H1 (cell line): ENCODE measurements around the gene TPST2. TPM values are rescaled to one million over a fixed set of nuclear protein-coding genes. Genes with fewer than 3 reads are reported as not detected.

Experiments used
- CTCF ChIA-PET: fragments of 300-600 bp; sonication (Branson Sonifier 250); formaldehyde crosslinking; loops from one replicate; lab custom pipeline; 2021; ENCODE audit not compliant: partially characterized antibody; lab: Charles Lee
- POLR2A ChIA-PET: fragments of 300-600 bp; sonication (Branson Sonifier 250); formaldehyde crosslinking; loops from one replicate; lab custom pipeline; 2021; ENCODE audit warnings: inconsistent platforms; ENCODE audit not compliant: partially characterized antibody; lab: Charles Lee
- DNase-seq, 2 experiments: peaks; one replicate each; pipeline versions ENCODE4 v3.0.0 to v3.0.0-alpha.2; 2010 to 2022; ENCODE audit warnings: low spot score in 2 of 2, low read depth in 1 of 2, mixed read lengths in 1 of 2
- FAIRE-seq: peaks from 2 replicates; lab custom pipeline; 2011; peaks lifted over from hg19 to GRCh38; lab: Jason Lieb, UNC
- H2AFZ ChIP-seq: 2 replicates; pipeline ENCODE4 v1.8.1; 2012; ENCODE audit warnings: low read length, inconsistent platforms
- H2AK5ac ChIP-seq: 2 replicates; pipeline ENCODE4 v1.6.1; 2013; ENCODE audit warnings: low read depth, low read length
- H2BK120ac ChIP-seq: replicated peaks from 2 replicates; pipeline ENCODE3; 2013; ENCODE audit warnings: low read depth, low read length, inconsistent platforms
- H2BK12ac ChIP-seq: 2 replicates; pipeline ENCODE4 v1.6.1; 2013; ENCODE audit warnings: low read depth, low read length
- H2BK15ac ChIP-seq: 2 replicates; pipeline ENCODE4 v1.6.1; 2013; ENCODE audit warnings: low read length
- H2BK20ac ChIP-seq: 2 replicates; pipeline ENCODE4 v1.6.1; 2013; ENCODE audit warnings: low read length
- H2BK5ac ChIP-seq: 2 replicates; pipeline ENCODE4 v1.6.1; 2013; ENCODE audit warnings: low read depth, low read length
- H3K14ac ChIP-seq: 2 replicates; pipeline ENCODE4 v1.6.1; 2013; ENCODE audit warnings: inconsistent platforms; ENCODE audit not compliant: insufficient read length
- H3K18ac ChIP-seq: 2 replicates; pipeline ENCODE4 v1.6.1; 2013; ENCODE audit warnings: low read length; ENCODE audit errors: extremely low read depth
- H3K23ac ChIP-seq: 2 replicates; pipeline ENCODE4 v1.6.1; 2013; ENCODE audit warnings: inconsistent platforms; ENCODE audit not compliant: insufficient read length
- H3K23me2 ChIP-seq: 2 replicates; pipeline ENCODE4 v1.6.1; 2013; ENCODE audit warnings: low read depth, low read length
- H3K27ac ChIP-seq: 2 replicates; pipeline ENCODE4 v1.6.1; 2011; ENCODE audit warnings: low read depth, low read length, inconsistent platforms
- H3K27me3 ChIP-seq, 4 experiments: replicated peaks in 1 of 4; 1 replicate in 1 of 4; 2 replicates in 3 of 4; pipeline versions ENCODE4 v1.6.1 to v1.8.1; 2011 to 2013; ENCODE audit warnings: low read length in 3 of 4, mild to moderate bottlenecking in 3 of 4, inconsistent platforms in 2 of 4, mixed read lengths in 2 of 4, moderate library complexity in 1 of 4; ENCODE audit not compliant: control insufficient read depth in 3 of 4, insufficient read depth in 3 of 4; ENCODE audit errors: extremely low read depth in 1 of 4
- H3K36me3 ChIP-seq, 4 experiments: 2 replicates each; pipeline versions ENCODE4 v1.6.1 to v1.8.1; 2011 to 2013; ENCODE audit warnings: mild to moderate bottlenecking in 4 of 4, low read length in 3 of 4, moderate library complexity in 2 of 4, control low read depth in 1 of 4, inconsistent platforms in 1 of 4; ENCODE audit not compliant: insufficient read depth in 4 of 4, control insufficient read depth in 2 of 4
- H3K4ac ChIP-seq: replicated peaks from 2 replicates; pipeline ENCODE3; 2013; ENCODE audit warnings: low read length, low read depth, mixed read lengths, inconsistent platforms; ENCODE audit not compliant: insufficient read length
- H3K4me1 ChIP-seq, 4 experiments: replicated peaks in 1 of 4; 1 replicate in 1 of 4; 2 replicates in 3 of 4; pipeline versions ENCODE4 v1.6.1 to v1.8.1; 2011 to 2013; ENCODE audit warnings: low read length in 3 of 4, inconsistent platforms in 2 of 4, mixed read lengths in 1 of 4; ENCODE audit not compliant: insufficient read depth in 4 of 4, control insufficient read depth in 3 of 4
- H3K4me2 ChIP-seq, 2 experiments: 2 replicates each; pipeline versions ENCODE4 v1.6.1 to v1.8.1; 2011 to 2013; ENCODE audit warnings: low read depth in 2 of 2, low read length in 2 of 2, control low read depth in 1 of 2, inconsistent platforms in 1 of 2, mild to moderate bottlenecking in 1 of 2; ENCODE audit not compliant: insufficient read depth in 1 of 2
- H3K4me3 ChIP-seq, 4 experiments: fragments of 200-600, 300-600 bp in 1 of 4; sonication (generic), shearing (Covaris generic), sonication (Bioruptor Twin) in 1 of 4; 2 replicates each; pipeline versions ENCODE4 v1.5.1 to v1.8.1; 2011 to 2016; ENCODE audit warnings: low read length in 4 of 4, low read depth in 3 of 4, control low read depth in 2 of 4, inconsistent platforms in 2 of 4, mild to moderate bottlenecking in 2 of 4, mixed read lengths in 1 of 4, moderate library complexity in 1 of 4; ENCODE audit not compliant: insufficient read depth in 2 of 4; ENCODE audit errors: extremely low read depth in 1 of 4
- H3K56ac ChIP-seq: replicated peaks from 2 replicates; pipeline ENCODE3; 2013; ENCODE audit warnings: low read depth, mild to moderate bottlenecking, mixed read lengths, low read length, inconsistent platforms; ENCODE audit not compliant: insufficient read length
- H3K79me1 ChIP-seq: 2 replicates; pipeline ENCODE4 v1.6.1; 2013; ENCODE audit warnings: low read depth, low read length, control low read depth
- H3K79me2 ChIP-seq, 2 experiments: 2 replicates each; pipeline versions ENCODE4 v1.6.1 to v1.8.1; 2012 to 2013; ENCODE audit warnings: low read length in 2 of 2, mild to moderate bottlenecking in 2 of 2, inconsistent platforms in 1 of 2; ENCODE audit not compliant: insufficient read depth in 2 of 2, control insufficient read depth in 1 of 2
- H3K9ac ChIP-seq, 4 experiments: replicated peaks in 1 of 4; 1 replicate in 1 of 4; 2 replicates in 3 of 4; pipeline versions ENCODE4 v1.6.1 to v1.8.1; 2011 to 2013; ENCODE audit warnings: low read depth in 3 of 4, low read length in 3 of 4, control low read depth in 2 of 4, mild to moderate bottlenecking in 2 of 4, moderate library complexity in 2 of 4, inconsistent platforms in 1 of 4; ENCODE audit errors: extremely low read depth in 1 of 4
- H3K9me3 ChIP-seq, 2 experiments: 2 replicates each; pipeline versions ENCODE4 v1.6.1 to v1.8.1; 2012 to 2013; ENCODE audit warnings: mild to moderate bottlenecking in 2 of 2, moderate library complexity in 2 of 2, control low read depth in 1 of 2, inconsistent platforms in 1 of 2, low read depth in 1 of 2, low read length in 1 of 2, mixed read lengths in 1 of 2; ENCODE audit not compliant: insufficient read depth in 2 of 2
- H4K20me1 ChIP-seq, 2 experiments: replicated peaks in 1 of 2; 2 replicates each; pipeline versions ENCODE3 to v1.8.1; 2011 to 2013; ENCODE audit warnings: inconsistent platforms in 2 of 2, low read length in 2 of 2, mild to moderate bottlenecking in 1 of 2; ENCODE audit not compliant: insufficient read depth in 2 of 2, control insufficient read depth in 1 of 2
- H4K5ac ChIP-seq: 2 replicates; pipeline ENCODE4 v1.6.1; 2013; ENCODE audit warnings: low read length, low read depth, mixed read lengths, inconsistent platforms; ENCODE audit not compliant: insufficient read length
- H4K8ac ChIP-seq: 2 replicates; pipeline ENCODE4 v1.8.0; 2013; ENCODE audit warnings: mild to moderate bottlenecking, moderate library complexity, low read length, inconsistent platforms; ENCODE audit not compliant: insufficient read depth; ENCODE audit errors: extremely low read depth
- H4K91ac ChIP-seq: replicated peaks from 2 replicates; pipeline ENCODE3; 2013; ENCODE audit warnings: low read length, mixed read lengths, inconsistent platforms; ENCODE audit not compliant: insufficient read length
- FOSL1 ChIP-seq: IDR thresholded peaks from 2 replicates; pipeline ENCODE4 v1.6.1; 2011; ENCODE audit warnings: mild to moderate bottlenecking, low read depth, low read length, moderate library complexity; ENCODE audit not compliant: insufficient read depth
- HDAC2 ChIP-seq, 2 experiments: fragments of 300-600 bp in 1 of 2; sonication (generic) in 1 of 2; IDR thresholded peaks; 2 replicates each; pipeline ENCODE4 v1.6.1; 2011 to 2012; ENCODE audit warnings: low read depth in 2 of 2, low read length in 2 of 2, mild to moderate bottlenecking in 2 of 2, moderate library complexity in 2 of 2, borderline replicate concordance in 1 of 2, inconsistent platforms in 1 of 2
- KDM5A ChIP-seq: fragments of 200-600 bp; IDR thresholded peaks from 2 replicates; pipeline ENCODE4 v1.7.1; 2012; ENCODE audit warnings: mild to moderate bottlenecking, low read length, inconsistent platforms, mixed read lengths
- RFX5 ChIP-seq: IDR thresholded peaks from 2 replicates; pipeline ENCODE4 v1.6.1; 2011; ENCODE audit warnings: low read depth, low read length, improper control_type of control experiment, borderline replicate concordance
- SP4 ChIP-seq: IDR thresholded peaks from 2 replicates; pipeline ENCODE4 v1.6.1; 2012; ENCODE audit warnings: low read length, inconsistent platforms
- YY1 ChIP-seq: IDR thresholded peaks from 2 replicates; pipeline ENCODE4 v1.6.1; 2011; ENCODE audit warnings: low read depth, mild to moderate bottlenecking, low read length
- WGBS, 2 experiments: shearing (Covaris generic) in 1 of 2; methylation state at CpG; one replicate each; pipeline versions ENCODE4 v1.1.6 to v1.1.7; 2013 to 2015; ENCODE audit warnings: low lambda C conversion rate in 2 of 2, mixed read lengths in 2 of 2, inconsistent platforms in 1 of 2, low coverage in 1 of 2, missing lambda C conversion rate in 1 of 2; ENCODE audit not compliant: insufficient replicate concordance in 2 of 2, insufficient coverage in 1 of 2, insufficient read length in 1 of 2; ENCODE audit errors: extremely low coverage in 1 of 2, missing lambda C conversion rate in 1 of 2; 5-methylcytosine and 5-hydroxymethylcytosine counted together
- polyA plus RNA-seq, 7 experiments: library from polyadenylated mRNA; depleted of rRNA in 3 of 7; stranded (reverse) in 5 of 7; unstranded in 2 of 7; fragments of >200 nt in 5 of 7; fragments of 200-250 nt in 2 of 7; gene quantifications; 1 replicate in 5 of 7; 2 replicates in 1 of 7; 4 replicates in 1 of 7; pipeline versions ENCODE4 v1.2.1 to v1.2.3, GENCODE V29; 2011 to 2013; ENCODE audit warnings: missing spikeins in 2 of 7, mixed read lengths in 2 of 7
- total RNA-seq: library from RNA; stranded (reverse); fragmentation: NEBNext Ultra II Directional; extraction: Animal tissue kit (Norgen Biotek cat#: 25700); gene quantifications from 2 replicates; pipeline ENCODE4 v1.2.1, GENCODE V29; 2021
- TF ChIP-seq, protein P1 (sequence below): IDR thresholded peaks from 2 replicates; pipeline ENCODE4 v1.6.1; 2012; ENCODE audit warnings: inconsistent platforms
- TF ChIP-seq, protein P2 (sequence below): IDR thresholded peaks from 2 replicates; pipeline ENCODE4 v1.6.1; 2011; ENCODE audit warnings: low read depth, mild to moderate bottlenecking, low read length; ENCODE audit not compliant: insufficient read depth

The TPST2 gene
- total and polyA plus RNA-seq, 2 of the 8 experiments (the other 6 are each of a cell fraction or from before 2014, with no cell fraction given): 58.8 to 143 TPM

DNA sequence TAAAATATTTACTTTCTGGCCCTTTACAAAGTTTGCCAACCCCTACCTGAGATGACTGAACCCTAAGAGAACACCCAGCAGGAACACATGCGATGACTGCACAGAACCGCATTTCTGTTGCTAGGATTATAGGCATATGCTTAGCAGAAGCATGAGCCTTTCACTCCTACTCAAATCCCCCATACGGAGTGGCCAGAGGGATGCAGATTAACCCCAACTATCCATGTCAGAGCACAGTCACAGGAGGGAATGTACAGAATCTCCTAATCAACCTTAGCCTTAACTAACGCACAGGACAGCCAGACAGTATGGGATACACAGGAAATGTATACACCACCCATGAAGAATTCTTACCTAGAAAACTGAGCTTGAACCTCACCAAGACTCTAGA is 112.6 kb downstream of the TPST2 start:
- Histone ChIP-seq H3K23me2 (no peaks in the 10 kb centered on the region; the same call in 1 of the 2 replicates), H3K27ac (no peak overlapping the region), H2BK5ac (no peak overlapping the region), H3K79me2 (peaks cover 0 to 32% of the 10 kb centered on the region in 2 experiments; a peak in 2 of 4 replicates), H2AFZ (no peak overlapping the region), H3K4me2 (no peak overlapping the region), H4K8ac (no peak overlapping the region), H3K36me3 (peaks cover 5 to 40% (median 30%) of the 10 kb centered on the region in 4 experiments; a peak in 7 of 8 replicates), H3K9ac (no peak overlapping the region), H2BK12ac (no peak overlapping the region), H3K4me1 (peaks cover 0 to 6% (median 2%) of the 10 kb centered on the region in 4 experiments; a peak in 5 of 7 replicates), H3K4me3 (no peak overlapping the region), H2AK5ac (no peak overlapping the region), H3K4ac (no peak overlapping the region), H4K91ac (no peak overlapping the region), H3K79me1 (no peaks in the 10 kb centered on the region), H3K14ac (no peak overlapping the region), H4K20me1 (peaks cover 0 to 3% of the 10 kb centered on the region in 2 experiments), H2BK120ac (no peak overlapping the region), H3K9me3 (no peaks in the 10 kb centered on the region), H4K5ac (no peak overlapping the region), H3K56ac (no peak overlapping the region), H2BK15ac (no peak overlapping the region), H2BK20ac (no peak overlapping the region), H3K18ac (no peak overlapping the region), H3K23ac (no peak overlapping the region), H3K27me3 (no peaks in the 10 kb centered on the region)
- 45% methylated on average over 4 of the region's 4 CpGs; no CpG with 5 or more reads in 1 of the 2 experiments for WGBS, 2 experiments
- FAIRE-seq (no peak), DNase-seq (no peak)
- ChIA-PET POLR2A (no interaction called here), CTCF (interaction anchor here (2.3 kb wide), 1 partner anchor 14 kb away, joined by 6 read pairs; no protein-coding TSS in a partner anchor)
- TF ChIP-seq KDM5A (no peak), SP4 (no peak), RFX5 (no peak), FOSL1 (no peak), YY1 (no peak), HDAC2 (IDR thresholded peaks at IDR 0.05; ENCODE audit: borderline replicate concordance in 1 of 2, low read depth in 2 of 2, low read length in 2 of 2) (no peak)
- TF ChIP-seq, protein P1, sequence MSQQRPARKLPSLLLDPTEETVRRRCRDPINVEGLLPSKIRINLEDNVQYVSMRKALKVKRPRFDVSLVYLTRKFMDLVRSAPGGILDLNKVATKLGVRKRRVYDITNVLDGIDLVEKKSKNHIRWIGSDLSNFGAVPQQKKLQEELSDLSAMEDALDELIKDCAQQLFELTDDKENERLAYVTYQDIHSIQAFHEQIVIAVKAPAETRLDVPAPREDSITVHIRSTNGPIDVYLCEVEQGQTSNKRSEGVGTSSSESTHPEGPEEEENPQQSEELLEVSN: no peak
- TF ChIP-seq, protein P2, sequence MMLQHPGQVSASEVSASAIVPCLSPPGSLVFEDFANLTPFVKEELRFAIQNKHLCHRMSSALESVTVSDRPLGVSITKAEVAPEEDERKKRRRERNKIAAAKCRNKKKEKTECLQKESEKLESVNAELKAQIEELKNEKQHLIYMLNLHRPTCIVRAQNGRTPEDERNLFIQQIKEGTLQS: no peak
